Measurements from ENCODE around the gene GALNT2.

Gene GALNT2

GRCh38 chr1:230185076-230186001, 118.3 kb downstream of the GALNT2 start:
- no peak overlapping the region for H3K4me3 ChIP-seq (replicated peaks in 1 of 2; ENCODE audit: low read depth in 2 of 2, low read length in 2 of 2)
- TF ChIP-seq CTCF (IDR thresholded peaks at IDR 0.05; ENCODE audit: low read depth, low read length), result no peak
- DNase-seq (ENCODE audit: low read depth in 2 of 2), result peak in 1 of 2 donors; percentile 28

DNA sequence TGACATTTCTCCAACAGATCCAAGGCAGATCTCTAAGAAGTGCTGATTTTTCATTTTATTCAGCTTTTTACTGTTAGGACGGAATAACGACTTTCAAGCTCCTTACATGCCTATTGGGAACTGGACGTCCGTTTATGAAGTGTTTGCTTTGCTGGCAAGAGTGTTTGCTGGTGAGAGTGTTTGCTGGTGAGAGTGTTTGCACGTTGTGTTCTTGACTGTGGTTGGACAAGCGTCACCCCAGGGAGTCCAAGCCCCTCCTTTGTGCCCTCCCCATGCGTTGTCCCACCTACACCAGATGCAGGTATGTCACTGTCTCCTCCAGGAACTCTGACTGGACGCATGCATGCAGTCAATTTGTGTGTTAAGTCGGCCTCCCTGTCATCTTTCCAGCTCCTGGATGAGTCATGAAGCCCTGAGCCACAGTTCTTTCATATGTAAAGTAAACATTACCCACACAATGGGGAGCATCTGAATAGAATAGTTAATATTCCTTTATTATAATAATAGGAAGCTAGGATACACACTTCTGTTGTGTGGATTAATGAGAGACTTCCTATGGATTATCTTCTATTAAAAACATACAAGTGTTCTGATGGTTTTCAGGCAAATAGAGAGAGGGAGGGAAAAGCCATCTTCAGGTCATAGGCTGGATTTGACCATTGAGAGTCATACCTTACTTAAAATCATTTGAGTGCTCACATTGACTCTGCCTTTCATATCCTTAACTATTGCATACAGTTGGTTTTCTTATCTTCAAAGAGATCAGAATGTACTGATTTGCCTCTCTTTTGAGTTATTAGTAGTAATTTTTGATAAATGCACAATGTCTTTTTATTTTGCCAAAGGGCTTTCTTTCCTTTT, 119.2 kb downstream of the GALNT2 start:
- H3K4me3 ChIP-seq (replicated peaks in 1 of 2; ENCODE audit: low read depth in 2 of 2, low read length in 2 of 2), result no peak overlapping the region
- DNase-seq (ENCODE audit: low read depth in 2 of 2), result peak; percentile 76 to 91
- TF ChIP-seq CTCF (IDR thresholded peaks at IDR 0.05; ENCODE audit: low read depth, low read length), result no peak

GRCh38 chr1:230186874-230187273, 119.8 kb downstream of the GALNT2 start:
- no peak for DNase-seq (ENCODE audit: low read depth in 2 of 2)
- H3K4me3 ChIP-seq (replicated peaks in 1 of 2; ENCODE audit: low read depth in 2 of 2, low read length in 2 of 2), result no peak overlapping the region
- no peak for TF ChIP-seq CTCF (IDR thresholded peaks at IDR 0.05; ENCODE audit: low read depth, low read length)

DNA sequence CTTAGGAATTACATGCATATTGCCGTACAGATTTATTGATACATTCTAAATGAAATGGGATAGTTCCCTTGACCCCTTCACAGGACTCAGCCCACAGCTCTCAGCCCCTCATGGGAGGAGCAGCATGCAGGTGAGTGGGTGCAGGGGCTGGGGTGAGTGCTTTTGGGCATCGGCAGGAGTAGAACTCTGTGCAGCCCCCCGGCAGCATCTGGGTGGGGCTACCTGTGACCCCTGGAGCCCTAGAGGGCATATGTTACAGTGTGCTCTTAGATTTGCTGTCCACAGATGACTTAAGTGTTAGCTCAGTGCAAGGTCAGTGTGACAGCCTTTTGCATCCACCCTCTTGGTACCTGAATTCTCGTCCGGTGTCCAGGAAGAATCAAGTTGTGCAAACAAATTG, 120.3 kb downstream of the GALNT2 start:
- no peak overlapping the region for H3K4me3 ChIP-seq (replicated peaks in 1 of 2; ENCODE audit: low read depth in 2 of 2, low read length in 2 of 2)
- TF ChIP-seq CTCF (IDR thresholded peaks at IDR 0.05; ENCODE audit: low read depth, low read length), result no peak
- no peak for DNase-seq (ENCODE audit: low read depth in 2 of 2)

- no peak for DNase-seq (ENCODE audit: low read depth in 2 of 2)
Observed at GRCh38 chr1:230188826-230189225, 121.8 kb downstream of the GALNT2 start.

DNA sequence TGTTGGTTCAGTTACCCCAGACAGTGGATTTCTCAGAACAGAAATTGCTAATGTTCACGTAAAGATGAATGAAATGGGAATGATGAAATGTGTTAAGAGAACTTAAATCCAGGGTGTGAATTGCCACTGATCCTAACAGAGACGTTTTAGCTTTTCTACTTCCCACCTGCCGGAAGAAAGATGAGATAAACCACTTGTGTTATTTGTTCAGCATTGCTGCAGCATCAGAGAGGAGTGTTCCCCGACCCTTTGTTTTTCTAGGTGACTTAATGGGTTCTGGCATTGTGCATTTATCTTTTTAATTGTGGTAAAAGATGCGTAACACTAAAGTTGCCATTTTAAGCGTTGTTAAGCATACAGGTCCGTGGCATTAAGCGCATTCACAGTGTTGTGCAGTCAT, 122.3 kb downstream of the GALNT2 start:
- no peak for DNase-seq (ENCODE audit: low read depth in 2 of 2)
- H3K4me3 ChIP-seq (replicated peaks in 1 of 2; ENCODE audit: low read depth in 2 of 2, low read length in 2 of 2), result no peak overlapping the region
- TF ChIP-seq CTCF (IDR thresholded peaks at IDR 0.05; ENCODE audit: low read depth, low read length), result no peak

More at GRCh38 chr1:230188826-230189225, 121.8 kb downstream of the GALNT2 start:
- no peak for TF ChIP-seq CTCF (IDR thresholded peaks at IDR 0.05; ENCODE audit: low read depth, low read length)
- no peak overlapping the region for H3K4me3 ChIP-seq (replicated peaks in 1 of 2; ENCODE audit: low read depth in 2 of 2, low read length in 2 of 2)
